HUES64 (cell line): ENCODE results near the gene FCHSD2.
"Not testable (repeated sequence)": the region's sequence is repeated elsewhere in the genome, so short reads cannot be mapped to it uniquely, and the experiment has no call there.

ENCODE experiments used
- H3K27ac ChIP-seq: 2 replicates; pipeline ENCODE4 v1.7.0; 2013; ENCODE audit warnings: low read depth, low read length, inconsistent platforms
- H3K27me3 ChIP-seq: 2 replicates; pipeline ENCODE4 v1.6.1; 2013; ENCODE audit warnings: mild to moderate bottlenecking, low read length; ENCODE audit not compliant: insufficient read depth
- H3K36me3 ChIP-seq: 2 replicates; pipeline ENCODE4 v1.6.1; 2013; ENCODE audit warnings: mild to moderate bottlenecking, low read length; ENCODE audit not compliant: insufficient read depth
- H3K4me1 ChIP-seq: 2 replicates; pipeline ENCODE4 v1.6.1; 2013; ENCODE audit warnings: mild to moderate bottlenecking, low read length, moderate library complexity; ENCODE audit not compliant: insufficient read depth
- H3K4me3 ChIP-seq: 2 replicates; pipeline ENCODE4 v1.5.1; 2013; ENCODE audit warnings: mild to moderate bottlenecking, low read length, moderate library complexity
- H3K9ac ChIP-seq: 2 replicates; pipeline ENCODE4 v1.6.1; 2013; ENCODE audit warnings: mild to moderate bottlenecking, low read depth, low read length
- H3K9me3 ChIP-seq: 2 replicates; pipeline ENCODE4 v1.6.1; 2013; ENCODE audit warnings: low read depth, low read length; ENCODE audit not compliant: insufficient read depth
- WGBS: fragments of 150-250, 120-280 bp; methylation state at CpG from one replicate; pipeline ENCODE4 v1.1.7; 2013; ENCODE audit warnings: missing lambda C conversion rate; 5-methylcytosine and 5-hydroxymethylcytosine counted together

Gene FCHSD2

GRCh38 chr11:72829178-72829577, 312.9 kb downstream of the FCHSD2 start:
- 93% methylated on average over 12 of the region's 13 CpGs for WGBS
- no peaks in the 10 kb centered on the region for H3K9me3 ChIP-seq

GRCh38 chr11:72828692-72829101, 313.4 kb downstream of the FCHSD2 start:
- H3K4me3 ChIP-seq, result no peak overlapping the region
- no peak overlapping the region for H3K9ac ChIP-seq
- 0 out of 2 replicates have a peak, but pooled peaks cover 7% of the 10 kb centered on the region for H3K4me1 ChIP-seq
- no peak overlapping the region for H3K27ac ChIP-seq
- no peaks in the 10 kb centered on the region for H3K27me3 ChIP-seq
- 94% methylated on average over 7 of the region's 7 CpGs for WGBS
- H3K9me3 ChIP-seq, result no peaks in the 10 kb centered on the region
- no peaks in the 10 kb centered on the region for H3K36me3 ChIP-seq

More at GRCh38 chr11:72829178-72829577, 312.9 kb downstream of the FCHSD2 start:
- H3K4me1 ChIP-seq, result 0 out of 2 replicates have a peak, but pooled peaks cover 7% of the 10 kb centered on the region
- no peak overlapping the region for H3K27ac ChIP-seq
- H3K4me3 ChIP-seq, result no peak overlapping the region
- no peaks in the 10 kb centered on the region for H3K27me3 ChIP-seq
- H3K36me3 ChIP-seq, result no peaks in the 10 kb centered on the region
- H3K9ac ChIP-seq, result no peak overlapping the region

- Histone ChIP-seq H3K36me3 (no peaks in the 10 kb centered on the region), H3K27me3 (no peaks in the 10 kb centered on the region), H3K9ac (no peak overlapping the region), H3K4me3 (no peak overlapping the region), H3K9me3 (no peaks in the 10 kb centered on the region), H3K4me1 (0 out of 2 replicates have a peak, but pooled peaks cover 7% of the 10 kb centered on the region), H3K27ac (no peak overlapping the region)
- WGBS, result 90% methylated on average over 11 of the region's 11 CpGs
Observed at GRCh38 chr11:72828081-72828567, 314.0 kb downstream of the FCHSD2 start.

- H3K27me3 ChIP-seq, H3K9me3 ChIP-seq, H3K27ac ChIP-seq, H3K4me3 ChIP-seq, H3K4me1 ChIP-seq, H3K36me3 ChIP-seq, H3K9ac ChIP-seq: not testable (repeated sequence)
- 96% methylated on average over 10 of the region's 11 CpGs for WGBS
Observed at GRCh38 chr11:72827656-72828055, 314.5 kb downstream of the FCHSD2 start.

GRCh38 chr11:72826942-72827480, 315.1 kb downstream of the FCHSD2 start:
- Histone ChIP-seq H3K9me3 (no peaks in the 10 kb centered on the region), H3K9ac (no peak overlapping the region), H3K36me3 (no peaks in the 10 kb centered on the region), H3K4me1 (0 out of 2 replicates have a peak, but pooled peaks cover 5% of the 10 kb centered on the region), H3K27ac (no peak overlapping the region), H3K4me3 (no peak overlapping the region), H3K27me3 (peaks cover 5% of the 10 kb centered on the region)
- WGBS, result 96% methylated on average over 8 of the region's 8 CpGs

- WGBS, result 93% methylated on average over 15 of the region's 15 CpGs
- Histone ChIP-seq H3K27me3 (peaks cover 6% of the 10 kb centered on the region), H3K9ac (no peak overlapping the region), H3K27ac (no peak overlapping the region), H3K9me3 (no peaks in the 10 kb centered on the region), H3K4me3 (no peak overlapping the region), H3K4me1 (no peaks in the 10 kb centered on the region), H3K36me3 (no peaks in the 10 kb centered on the region)
Observed at GRCh38 chr11:72826191-72826941, 315.8 kb downstream of the FCHSD2 start.

- Histone ChIP-seq H3K4me1 (no peaks in the 10 kb centered on the region), H3K4me3 (no peak overlapping the region), H3K36me3 (no peaks in the 10 kb centered on the region), H3K27ac (no peak overlapping the region), H3K9me3 (no peaks in the 10 kb centered on the region), H3K27me3 (peaks cover 13% of the 10 kb centered on the region), H3K9ac (no peak overlapping the region)
- WGBS, result 94% methylated on average over 4 of the region's 4 CpGs
Observed at GRCh38 chr11:72825661-72826060, 316.5 kb downstream of the FCHSD2 start.

- Histone ChIP-seq H3K27ac (no peak overlapping the region), H3K27me3 (peaks cover 14% of the 10 kb centered on the region), H3K36me3 (peaks cover 2% of the 10 kb centered on the region; the same call in 1 of the 2 replicates), H3K9ac (no peak overlapping the region), H3K4me3 (no peak overlapping the region), H3K4me1 (no peaks in the 10 kb centered on the region), H3K9me3 (no peaks in the 10 kb centered on the region)
- WGBS, result 86% methylated on average over 15 of the region's 15 CpGs
Observed at GRCh38 chr11:72824811-72825505, 317.2 kb downstream of the FCHSD2 start.

- H3K4me1 ChIP-seq, result no peaks in the 10 kb centered on the region
- H3K27ac ChIP-seq, result no peak overlapping the region
- H3K4me3 ChIP-seq, result no peak overlapping the region
- H3K27me3 ChIP-seq, result peaks cover 14% of the 10 kb centered on the region
- peaks cover 2% of the 10 kb centered on the region; the same call in 1 of the 2 replicates for H3K36me3 ChIP-seq
- H3K9ac ChIP-seq, result no peak overlapping the region
- 88% methylated on average over 7 of the region's 7 CpGs for WGBS
- no peaks in the 10 kb centered on the region for H3K9me3 ChIP-seq
Observed at GRCh38 chr11:72824020-72824419, 318.1 kb downstream of the FCHSD2 start.

GRCh38 chr11:72823105-72823804, 318.9 kb downstream of the FCHSD2 start:
- no peak overlapping the region for H3K27ac ChIP-seq

More at GRCh38 chr11:72823105-72823804, 318.9 kb downstream of the FCHSD2 start:
- 91% methylated on average over 7 of the region's 9 CpGs for WGBS
- no peak overlapping the region for H3K4me3 ChIP-seq
- H3K9me3 ChIP-seq, result no peaks in the 10 kb centered on the region
- no peaks in the 10 kb centered on the region for H3K4me1 ChIP-seq
- no peak overlapping the region for H3K9ac ChIP-seq
- peaks cover 7% of the 10 kb centered on the region; the same call in 1 of the 2 replicates for H3K36me3 ChIP-seq
- H3K27me3 ChIP-seq, result peaks cover 14% of the 10 kb centered on the region
